Stimulated activated CD8-positive, alpha-beta memory T cell treated with anti-CD3 and anti-CD28 coated beads, Interleukin-2, amount 100 ng/mL, for 1 hour (primary cell): ENCODE measurements around the gene RNF220.
A peak's percentile ranks its signal among the peaks of the same experiment; 100 is the strongest.
"Not testable (repeated sequence)": the region's sequence is repeated elsewhere in the genome, so short reads cannot be mapped to it uniquely, and the experiment has no call there.

ENCODE experiments used
- DNase-seq, 2 donors: peaks; one replicate each; pipeline ENCODE4 v3.0.0-alpha.2; 2020; ENCODE audit warnings: low read depth in 2 of 2

The RNF220 gene

DNA sequence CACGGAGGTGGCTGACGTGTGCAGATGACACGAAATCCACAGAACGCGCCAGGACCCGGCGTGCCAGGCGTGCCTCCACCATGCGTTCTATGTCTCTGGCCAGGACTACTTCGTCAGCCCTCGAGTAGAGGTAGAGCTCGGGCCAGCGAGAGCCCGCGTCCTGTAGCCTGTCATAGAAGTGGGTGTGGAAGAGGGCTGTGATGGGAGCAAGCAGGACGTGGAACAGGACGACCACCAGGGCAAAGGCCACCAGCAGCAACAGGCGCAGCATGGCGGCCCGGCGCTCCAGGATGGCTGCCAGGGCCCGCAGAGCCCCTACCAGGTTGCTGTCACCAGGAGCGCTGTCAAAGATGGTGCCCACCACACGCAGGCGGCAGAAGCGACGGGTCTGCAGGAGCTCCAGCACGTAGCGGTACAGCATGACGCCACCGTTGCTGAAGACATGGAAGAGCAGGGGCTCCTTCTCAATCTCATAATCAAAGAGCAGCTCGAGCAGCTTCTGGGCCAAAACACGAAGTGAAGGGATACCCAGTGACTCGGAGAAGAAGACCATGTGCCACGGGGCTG, 249.6 kb downstream of the RNF220 start:
- no peak for DNase-seq

DNA sequence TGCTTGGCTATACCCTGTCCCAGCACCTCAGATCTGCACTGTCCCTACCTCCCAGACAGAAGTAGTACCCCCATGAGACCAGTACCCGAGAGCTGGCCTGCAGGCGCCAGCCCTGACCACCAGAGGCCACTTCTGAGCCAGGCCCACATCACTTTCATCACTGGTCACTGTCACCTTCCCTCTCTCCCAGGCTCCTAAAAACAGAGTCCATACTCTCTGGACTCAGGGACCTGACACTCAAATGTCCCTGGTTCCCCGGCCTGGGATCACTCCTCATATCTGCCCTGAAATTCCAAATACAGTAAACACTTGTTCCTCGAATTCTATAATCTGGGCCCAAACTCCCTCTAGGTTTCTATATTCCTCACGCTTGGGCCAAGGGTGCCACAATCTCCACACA, 250.6 kb downstream of the RNF220 start:
- no peak for DNase-seq

DNA sequence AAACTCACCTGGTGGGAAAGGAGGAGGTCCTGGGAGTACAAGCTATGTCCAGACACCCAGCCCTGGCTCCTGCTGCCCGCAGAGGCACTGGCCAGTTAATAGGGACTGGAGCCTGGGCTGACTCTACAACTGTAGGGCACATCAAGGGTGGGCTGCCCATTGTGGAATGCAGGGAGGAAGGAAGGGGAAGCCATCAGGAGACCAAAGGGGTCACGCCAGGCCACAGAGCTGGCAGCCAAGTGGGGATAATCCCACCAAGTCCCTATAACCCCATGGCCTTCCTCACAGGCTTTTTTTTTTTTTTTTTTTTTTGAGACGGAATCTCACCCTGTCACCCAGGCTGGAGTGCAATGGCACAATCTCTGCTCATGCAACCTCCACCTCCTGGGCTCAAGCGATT, 254.5 kb downstream of the RNF220 start:
- no peak for DNase-seq

DNA sequence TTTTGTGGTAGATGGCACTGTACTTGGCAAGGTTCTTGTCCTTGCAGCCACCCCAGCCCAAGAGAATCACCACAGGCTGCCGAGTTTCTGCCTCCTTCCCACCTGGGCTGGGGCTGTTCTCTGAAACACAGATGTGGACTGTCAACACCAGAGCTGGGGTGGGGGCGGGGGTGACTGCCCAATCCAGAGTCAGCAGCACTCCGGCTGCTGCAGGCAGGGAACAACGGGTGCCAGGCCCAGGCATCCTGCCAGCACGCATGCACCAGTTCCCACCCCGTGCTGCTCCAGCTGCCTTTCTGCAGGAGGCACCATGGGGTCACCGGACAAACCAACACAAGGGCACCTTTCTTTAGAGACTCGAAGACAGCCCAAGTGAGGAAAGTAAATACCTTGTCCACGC, 255.1 kb downstream of the RNF220 start:
- DNase-seq, result no peak

DNA sequence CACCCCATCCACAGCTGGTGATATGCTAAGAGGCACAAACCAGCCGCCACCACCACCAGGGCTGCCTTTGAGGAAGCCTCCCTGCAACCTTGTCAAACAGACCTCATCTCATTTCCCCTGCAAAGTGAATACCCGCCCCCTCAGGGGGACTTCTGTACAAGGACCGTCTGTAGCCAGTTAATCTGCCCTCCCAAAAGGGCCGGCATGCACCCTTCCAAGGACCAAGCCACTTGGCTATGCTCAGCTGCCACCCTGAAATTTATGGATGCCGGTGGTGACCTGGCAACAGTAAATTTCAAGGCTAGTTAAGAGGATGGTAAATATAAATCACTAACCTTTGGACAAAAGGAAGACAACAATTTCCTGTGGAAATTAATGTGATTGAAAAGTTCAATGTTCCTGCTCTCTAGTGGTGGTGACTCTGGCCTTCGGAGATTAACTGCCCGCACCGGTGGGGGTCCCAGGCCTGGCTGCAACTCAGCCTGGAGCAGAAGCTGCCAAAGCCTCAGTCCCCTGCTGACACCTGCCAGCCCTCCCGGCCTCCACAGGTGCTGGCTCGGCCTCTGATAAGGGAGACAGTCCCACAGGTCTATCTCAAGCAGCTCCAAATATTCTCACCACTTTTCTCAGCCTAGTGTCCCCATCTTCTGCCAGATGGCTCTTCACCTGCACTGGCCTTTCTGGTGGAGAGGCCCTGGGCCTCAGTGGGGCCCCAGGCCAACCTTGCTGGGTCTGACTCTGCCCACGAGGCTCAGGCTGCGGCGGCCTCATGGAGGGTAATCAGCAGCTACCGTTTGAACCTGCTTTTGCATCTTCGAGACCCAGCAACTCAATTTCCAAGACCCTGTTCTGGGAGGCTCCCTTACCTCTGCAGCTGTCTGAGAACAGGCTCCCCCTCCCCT, 257.0 kb downstream of the RNF220 start:
- no peak for DNase-seq

DNA sequence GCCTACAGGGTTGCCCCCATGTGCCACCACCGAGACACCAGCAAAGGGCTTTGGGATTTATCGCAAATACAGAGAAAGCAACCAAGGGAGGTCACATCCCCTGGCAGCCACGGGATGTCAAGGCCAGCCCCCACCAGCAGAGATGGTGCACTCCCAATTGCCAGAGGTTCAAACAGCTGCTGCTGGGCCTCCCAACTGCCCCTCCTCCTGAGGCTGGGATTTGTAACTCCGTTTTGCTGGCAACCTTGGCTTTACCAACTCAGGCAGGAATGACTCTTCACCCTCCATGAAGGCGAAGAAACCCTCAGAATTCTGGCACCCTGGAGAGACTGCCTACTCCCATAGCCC, 257.6 kb downstream of the RNF220 start:
- no peak for DNase-seq

DNA sequence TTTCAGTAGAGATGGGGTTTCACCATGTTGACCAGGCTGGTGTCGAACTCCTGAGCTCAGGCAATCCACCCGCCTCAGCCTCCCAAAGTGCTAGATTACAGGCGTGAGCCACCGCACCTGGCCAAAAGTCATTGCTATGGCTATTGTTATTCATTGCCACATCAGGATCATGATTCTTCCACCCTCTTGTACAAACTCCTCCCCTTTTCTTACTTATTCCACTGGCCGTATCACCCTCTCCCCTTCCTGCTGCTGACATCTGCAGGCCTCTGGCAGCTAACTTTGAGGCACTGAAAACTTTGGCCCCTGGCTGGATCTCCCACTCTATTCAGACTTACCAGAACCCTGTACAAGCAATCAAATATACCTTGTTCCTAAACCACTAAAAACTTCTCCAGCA, 258.4 kb downstream of the RNF220 start:
- DNase-seq, result no peak

DNA sequence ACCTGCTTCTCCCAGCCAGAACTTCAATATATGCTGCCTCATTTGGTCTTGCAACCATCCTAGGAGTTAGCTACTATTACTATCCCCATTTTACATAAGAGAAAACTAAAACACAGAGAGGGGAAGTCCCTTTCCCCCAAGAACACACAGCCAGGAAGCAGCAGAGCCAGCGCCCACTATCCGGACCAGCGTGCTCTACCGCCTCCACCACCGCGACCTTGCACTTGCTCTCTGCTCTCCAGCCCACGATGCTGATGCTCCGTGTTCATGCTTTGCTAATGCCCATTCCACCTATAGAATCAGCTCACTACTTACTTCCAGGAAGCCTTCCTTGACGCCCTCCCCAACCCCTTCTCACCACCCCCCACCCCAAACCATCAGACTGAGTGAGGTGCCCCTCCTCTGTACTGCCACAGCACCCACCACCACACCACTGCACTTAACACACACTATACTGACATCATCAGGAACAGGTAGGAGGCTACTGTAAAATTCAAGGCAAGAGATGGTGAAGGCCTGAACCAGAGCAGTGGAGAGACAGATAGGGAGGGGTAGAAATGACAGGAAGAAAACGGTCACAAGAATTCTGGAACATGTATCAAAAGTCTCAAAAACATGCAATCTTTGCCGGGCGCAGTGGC, 259.8 kb downstream of the RNF220 start:
- DNase-seq, result no peak

DNA sequence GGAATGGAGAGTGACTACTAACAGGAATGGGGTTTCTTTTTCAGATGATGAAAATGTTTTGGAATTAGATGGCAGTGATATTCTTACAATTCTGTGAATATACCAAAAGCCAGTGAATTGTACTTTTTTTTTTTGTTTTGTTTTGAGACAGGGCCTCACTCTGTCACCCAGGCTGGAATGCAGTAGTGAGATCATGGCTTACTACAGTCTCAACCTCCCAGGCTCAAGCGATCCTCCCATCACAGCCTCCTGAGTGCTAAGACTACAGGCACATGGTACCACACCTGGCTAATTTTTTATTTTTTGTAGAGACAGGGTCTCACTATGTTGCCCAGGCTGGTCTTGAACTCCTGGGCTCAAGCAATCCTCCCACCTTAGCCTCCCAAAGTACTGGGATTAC, 261.7 kb downstream of the RNF220 start:
- DNase-seq, result not testable (repeated sequence)

DNA sequence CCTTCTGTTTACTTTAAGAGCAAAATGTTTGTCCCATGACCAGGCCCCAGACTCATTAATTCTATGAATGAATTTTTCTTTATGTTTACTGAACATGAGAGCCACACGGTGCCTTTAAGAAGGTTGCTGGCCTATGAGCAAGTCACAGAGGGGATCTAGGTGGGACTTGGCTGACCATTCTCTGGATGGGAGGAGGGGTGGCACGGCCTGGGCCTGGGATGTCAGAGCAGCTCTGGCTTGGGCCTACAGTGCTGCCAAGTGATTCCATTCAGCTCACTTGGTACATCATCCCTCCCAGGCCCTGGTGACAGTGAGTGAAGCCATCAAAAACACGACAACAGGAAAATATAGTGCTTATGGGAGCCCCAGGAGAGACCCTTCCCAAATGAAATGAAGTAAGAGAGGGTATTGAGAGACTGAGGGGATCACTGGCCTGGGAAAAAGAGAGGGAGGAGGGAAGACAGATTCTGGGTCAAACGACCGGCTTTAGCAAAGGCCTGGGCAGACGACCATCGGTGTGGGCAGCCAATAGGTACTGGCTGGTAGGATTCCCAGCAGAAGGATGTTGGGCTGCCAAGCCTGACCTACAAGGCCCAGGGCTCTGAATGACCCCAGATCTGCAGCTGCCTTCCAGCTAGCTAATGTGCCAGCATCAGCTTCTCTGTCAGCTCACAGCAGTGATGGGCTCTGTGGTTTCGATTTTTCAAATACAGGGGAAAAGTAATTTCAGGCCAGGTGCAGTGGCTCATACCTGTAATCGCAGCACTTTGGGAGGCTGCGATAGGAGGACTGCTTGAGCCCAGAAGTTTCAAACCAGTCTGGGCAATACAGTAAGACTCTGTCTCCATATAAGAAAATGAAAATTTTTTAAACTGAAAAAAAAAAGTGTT, 265.9 kb downstream of the RNF220 start:
- no peak for DNase-seq

DNA sequence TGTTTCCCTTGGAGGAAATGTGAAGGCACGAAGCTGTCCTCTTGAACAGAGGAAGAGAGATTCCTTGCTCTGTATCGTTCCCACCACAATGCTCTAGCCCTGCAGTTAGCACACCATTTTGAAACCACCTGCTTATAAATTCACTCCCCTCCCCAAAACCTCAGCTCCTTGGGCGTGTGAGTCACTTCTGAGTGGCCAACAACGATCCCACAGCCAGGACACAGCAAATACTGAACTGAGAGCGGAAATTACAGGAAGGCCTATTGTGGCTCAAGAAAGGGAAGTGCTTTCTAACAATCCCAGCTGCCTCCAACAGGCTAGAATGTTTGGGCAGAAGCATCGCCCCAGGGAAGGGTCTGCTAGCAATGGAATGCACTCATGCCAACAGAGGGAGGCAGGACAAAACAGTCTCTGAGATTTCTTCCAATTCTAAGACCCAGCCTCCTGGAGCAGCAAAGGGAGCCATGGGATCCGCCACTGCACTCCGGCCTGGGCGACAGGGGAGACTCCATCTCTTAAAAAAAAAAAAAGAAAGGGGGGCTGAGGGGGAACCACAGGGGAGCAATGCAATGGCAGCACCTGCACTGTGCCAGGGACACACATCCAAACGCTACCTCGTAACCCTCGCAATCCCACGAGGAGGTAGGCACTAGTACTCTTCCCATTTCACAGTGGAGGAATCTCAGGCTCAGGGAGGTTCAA, 267.4 kb downstream of the RNF220 start:
- no peak for DNase-seq

DNA sequence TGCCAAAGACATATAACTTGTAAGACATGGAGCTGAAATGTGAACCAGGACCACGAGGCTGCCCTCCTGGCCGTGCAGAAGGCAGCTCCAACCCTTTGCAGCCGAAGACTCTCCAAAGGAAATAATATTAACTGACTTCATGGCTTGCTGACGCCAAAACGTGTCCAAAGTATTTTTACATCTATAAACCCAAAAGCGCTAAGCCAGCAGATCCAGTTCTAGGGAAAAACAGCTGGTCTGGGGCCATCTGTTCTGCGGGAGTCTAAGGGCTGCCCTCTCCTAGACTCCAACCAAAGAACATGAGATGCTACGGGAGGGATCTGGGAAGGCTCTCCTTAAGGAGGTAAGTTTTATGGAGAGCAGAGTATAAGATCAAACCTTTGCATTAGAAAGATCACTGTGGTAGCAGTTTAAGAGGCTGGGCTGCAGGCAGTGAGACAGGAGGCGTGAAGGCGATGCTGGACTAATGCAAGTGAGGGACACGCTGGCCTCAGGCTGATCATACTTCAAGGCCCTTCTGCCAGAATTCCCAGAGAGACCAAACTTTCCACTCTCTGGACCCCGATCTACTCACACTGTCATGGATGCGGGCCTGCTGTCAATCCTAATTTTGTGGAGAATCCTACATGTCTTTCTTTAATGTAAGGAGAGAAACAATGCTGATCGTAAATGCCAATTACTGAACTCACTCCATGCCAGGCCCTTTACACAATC, 268.1 kb downstream of the RNF220 start:
- no peak for DNase-seq

DNA sequence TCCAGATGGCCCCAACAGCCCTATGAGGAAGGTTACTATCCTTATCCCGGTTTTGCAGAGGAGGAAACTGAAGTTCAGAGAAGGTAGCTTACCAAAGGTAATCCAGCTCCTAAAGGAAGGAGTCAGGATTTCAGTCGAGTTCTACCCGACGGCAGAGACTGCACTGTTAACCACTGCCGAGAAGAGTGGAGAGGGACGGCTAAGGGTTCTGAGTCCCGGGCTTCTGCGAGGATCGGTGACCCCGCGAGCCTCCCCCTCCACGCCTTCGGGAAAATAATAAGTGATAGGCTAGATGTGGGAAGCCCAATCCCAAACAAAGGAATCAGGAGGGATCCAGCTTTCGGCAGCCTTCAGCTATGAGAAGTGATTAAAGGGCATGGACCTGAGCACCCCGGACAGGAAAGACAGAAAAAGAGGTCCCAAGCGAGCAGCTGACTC, 268.6 kb downstream of the RNF220 start:
- no peak for DNase-seq

DNA sequence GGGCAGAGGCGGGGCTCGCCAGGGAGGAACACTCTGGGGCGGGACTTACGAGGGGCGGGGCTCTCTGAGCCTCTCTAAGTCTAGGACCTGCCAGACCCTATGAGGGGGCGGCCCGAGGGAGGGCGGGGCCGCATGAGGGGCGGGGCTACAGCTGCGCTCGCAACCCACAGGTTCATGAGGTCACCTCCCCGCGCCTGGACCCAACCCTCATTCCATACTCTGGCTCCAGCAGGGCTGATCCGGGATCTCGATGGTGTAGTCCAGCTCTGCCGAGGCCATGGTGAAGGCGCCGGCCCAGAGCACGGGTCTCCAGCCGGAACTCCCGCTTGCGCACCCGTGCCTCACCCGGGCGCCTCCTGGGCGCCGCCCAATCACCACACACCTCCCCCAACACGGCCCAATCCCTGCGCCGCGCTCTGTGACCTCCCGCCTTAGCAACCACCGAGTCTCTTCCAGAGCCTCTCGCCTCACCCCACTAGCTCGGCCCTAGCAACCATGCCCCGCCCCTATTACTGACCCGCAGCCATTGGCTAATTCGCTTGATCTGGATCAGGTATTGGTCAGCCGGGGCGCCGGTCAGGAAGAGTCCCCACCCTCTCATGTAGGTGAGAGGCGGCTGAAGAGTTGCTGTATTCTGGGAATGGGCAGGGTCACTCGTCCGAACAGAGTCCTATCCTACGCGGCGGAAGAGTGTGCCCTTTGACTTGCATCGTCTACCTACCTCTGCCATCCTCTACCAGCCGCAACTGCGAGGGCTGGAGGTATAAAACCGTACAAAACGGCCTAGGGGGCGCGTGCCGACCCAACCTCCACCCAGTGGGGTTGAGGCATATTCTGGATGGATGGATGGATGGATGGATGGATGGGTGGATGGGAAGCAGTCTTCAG, 269.3 kb downstream of the RNF220 start, which contains the start of the genes ARMH1 and TMEM53:
ARMH1 (plus strand) TSS at position 602 of the 888 bp plus-strand sequence. CDS start 14,984 bp downstream, outside the sequence.
TMEM53 (minus strand) TSS at position 369 of the 888 bp plus-strand sequence; CDS start at position 279, 90 bp downstream.
- peak; percentile 89 to 94 for DNase-seq

DNA sequence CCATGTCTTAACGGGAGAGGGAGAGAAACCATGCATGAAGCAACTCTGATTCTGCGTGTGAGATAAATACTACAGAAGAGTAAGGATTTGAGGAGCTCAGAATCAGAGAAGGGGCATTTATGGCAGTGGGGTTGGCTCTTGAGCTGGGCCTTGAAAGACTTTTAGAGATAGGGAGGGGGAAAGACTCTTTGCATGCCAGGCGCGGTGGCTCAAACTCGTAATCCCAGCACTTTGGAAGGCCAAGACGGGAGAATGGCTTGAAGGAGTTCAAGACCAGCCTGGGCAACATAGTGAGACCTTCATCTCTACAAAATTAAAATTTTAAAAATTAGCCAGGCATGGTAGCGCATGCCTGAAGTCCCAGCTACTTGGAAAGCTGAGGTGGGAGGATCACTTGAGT, 270.1 kb downstream of the RNF220 start:
- DNase-seq, result no peak

DNA sequence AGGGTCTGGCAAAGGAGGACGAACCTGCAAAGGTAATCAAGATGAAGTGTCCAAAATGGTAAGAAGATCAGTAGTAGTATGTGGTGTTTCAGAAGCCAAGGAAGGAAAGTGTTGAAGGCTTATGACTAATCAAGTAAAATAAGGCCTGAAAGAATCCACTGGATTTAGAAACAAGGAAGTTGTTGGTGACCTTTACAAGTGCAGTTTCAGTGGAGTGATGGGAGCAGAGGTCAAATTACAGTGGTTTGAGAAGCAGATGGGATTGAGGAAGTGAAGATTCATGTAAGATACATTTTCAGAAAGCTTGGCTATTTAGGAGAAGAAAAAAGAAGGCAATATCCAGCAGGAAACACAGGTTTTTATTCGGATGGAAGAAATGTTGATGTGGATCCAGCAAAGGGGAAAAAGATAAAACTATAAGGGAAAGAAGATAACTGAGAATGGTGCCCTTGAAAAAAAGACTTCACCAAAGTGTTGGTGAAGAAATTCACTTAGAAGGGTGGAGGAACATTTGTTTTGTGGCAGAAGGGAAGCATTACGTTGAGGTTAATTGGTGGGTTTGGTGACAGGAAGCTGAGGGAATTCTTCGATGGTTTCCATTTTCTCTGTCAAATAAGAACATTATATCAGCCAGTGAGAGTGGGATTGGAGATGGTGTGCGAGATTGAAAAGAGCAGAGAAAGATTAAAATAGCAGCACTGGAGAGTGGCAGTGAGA, 271.6 kb downstream of the RNF220 start:
- no peak for DNase-seq

DNA sequence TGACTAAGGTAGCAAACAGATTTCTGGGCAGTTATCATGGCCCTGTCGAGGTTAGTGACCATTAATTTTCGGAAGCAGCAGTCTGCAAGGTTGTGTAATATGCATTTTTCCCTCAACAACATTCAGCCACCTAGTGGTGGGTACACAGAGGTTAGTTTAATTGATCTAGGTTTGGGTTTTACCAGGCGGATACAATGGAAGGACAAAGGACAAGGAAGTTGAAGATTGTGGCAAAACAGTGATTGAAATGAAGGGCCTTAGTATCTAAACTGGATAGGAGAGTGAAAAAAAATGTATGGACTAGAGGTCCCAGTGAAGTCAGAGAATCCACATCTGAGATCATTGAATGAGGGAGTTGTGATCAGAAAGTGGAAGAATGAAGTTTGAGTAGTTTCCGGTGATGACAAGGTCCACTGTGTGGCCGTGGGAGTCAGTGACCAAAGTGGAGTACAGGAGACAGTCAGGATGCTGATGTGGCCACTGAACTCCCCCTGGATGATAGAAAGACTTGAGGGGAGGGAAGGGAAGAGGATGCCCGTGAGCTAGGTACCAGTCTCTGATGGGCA, 272.2 kb downstream of the RNF220 start:
- no peak for DNase-seq

DNA sequence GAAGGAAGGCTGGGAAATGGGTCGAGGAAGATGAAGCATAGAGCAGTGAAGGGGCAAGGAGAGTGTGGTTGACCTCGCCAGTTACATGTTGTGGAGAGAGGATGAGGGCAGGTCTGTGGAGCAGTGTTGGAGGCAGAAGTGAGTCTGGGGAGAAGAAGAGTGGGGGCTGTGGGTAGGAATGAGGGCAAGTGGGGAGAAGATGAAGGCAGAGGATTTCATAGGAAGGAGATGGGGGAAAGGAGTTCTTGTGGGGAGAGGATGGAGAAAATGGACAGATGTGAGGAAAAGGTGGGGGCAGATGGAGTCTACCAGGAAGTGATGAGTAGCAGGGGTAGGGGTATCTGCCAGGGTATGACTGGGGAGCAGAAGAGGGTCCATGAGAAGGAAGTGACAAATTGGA, 273.1 kb downstream of the RNF220 start:
- no peak for DNase-seq
